NCI-H2029 (cell line): Measurements from ENCODE around the gene DIP2C.
"Not testable (repeated sequence)": the region's sequence is repeated elsewhere in the genome, so short reads cannot be mapped to it uniquely, and the experiment has no call there.

Source experiments
- DNase-seq: peaks from one replicate; lab custom pipeline; 2025; lab: John Stamatoyannopoulos, UW

Gene DIP2C

DNA sequence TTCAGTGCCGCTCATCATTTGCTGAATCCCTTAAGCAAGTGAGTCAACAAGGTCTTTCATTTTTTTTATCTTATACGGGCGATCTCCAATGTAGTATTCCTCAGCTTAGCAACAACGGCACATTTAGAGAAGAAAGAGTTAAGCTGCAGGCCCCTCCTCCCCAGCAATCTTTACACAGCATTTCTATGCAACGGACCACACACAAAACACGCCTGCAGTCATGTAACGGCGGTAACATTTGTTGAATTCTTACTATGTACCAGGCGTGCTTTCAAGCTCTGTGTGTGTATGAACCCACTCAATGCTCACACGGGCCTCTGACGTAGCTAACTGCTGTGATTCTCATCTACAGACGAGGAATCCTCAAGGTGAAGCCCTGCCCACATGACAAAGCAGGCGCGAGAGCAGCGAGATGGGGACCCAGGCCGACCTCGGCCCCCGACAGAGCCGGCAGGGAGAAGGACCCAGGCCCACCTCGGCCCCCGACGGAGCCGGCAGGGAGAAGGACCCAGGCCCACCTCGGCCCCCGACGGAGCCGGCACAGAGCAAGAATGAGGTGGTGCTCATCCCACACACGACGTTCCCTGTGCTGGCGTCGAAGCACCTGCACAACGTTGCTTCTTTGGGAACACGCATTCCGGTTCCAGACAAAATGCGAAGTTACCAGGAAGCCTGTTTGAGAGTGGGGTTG lies 313.5 kb downstream of the DIP2C start:
- no peak for DNase-seq

DNA sequence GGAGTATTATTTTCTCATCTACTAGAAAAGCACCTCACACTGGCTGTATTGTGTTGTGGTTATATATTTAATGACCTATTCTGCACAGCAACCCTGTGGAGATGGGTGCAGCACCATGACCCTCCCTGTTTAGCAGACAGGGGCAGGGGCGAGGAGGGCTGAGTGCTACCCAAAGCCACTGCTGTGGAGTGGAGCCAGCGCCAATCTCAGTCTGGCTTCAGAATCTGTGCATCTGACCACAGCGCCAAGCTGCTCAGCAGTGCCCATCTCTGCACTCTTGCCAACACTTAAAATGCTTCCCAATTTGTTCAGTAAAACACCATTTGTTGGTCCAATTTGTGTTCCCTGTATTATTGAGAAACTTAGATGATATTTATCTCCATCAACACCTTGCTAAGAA lies 315.1 kb downstream of the DIP2C start:
- no peak for DNase-seq

DNA sequence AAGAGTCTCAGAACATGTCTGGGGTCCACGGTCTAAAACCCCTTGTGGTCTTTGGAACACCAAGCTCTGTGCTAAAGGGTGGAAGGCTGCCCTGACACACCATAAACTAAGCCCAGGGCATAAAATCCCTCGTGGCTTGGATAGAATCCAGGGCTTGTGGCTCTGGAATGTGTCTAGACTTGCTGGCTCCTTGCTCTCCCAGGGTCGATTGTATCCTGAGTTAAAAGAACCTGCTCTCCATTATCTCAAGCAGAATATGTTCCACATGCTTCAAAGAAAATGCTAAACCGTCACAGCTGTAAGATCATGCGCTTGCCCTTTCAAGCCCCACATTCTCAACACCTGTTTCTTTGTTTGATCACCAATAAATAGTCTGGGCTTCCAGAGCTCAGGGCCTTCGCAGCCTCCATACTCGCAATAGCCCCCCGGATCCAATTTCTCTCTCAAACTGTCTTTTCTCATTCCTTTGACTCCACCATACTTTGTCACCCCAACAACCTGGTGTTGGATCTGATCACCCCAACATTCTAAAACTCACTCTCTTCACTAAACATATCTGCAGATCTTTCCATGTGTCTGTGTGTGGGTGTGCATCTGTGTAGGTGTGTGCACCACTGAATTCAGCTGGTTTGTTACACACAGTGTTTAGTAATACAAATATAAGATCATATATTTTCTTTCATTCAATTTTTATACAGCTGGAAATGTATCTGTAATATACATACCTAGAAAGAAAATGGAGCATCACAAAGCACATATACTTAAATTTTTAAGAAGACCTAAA lies 315.8 kb downstream of the DIP2C start:
- DNase-seq: no peak

DNA sequence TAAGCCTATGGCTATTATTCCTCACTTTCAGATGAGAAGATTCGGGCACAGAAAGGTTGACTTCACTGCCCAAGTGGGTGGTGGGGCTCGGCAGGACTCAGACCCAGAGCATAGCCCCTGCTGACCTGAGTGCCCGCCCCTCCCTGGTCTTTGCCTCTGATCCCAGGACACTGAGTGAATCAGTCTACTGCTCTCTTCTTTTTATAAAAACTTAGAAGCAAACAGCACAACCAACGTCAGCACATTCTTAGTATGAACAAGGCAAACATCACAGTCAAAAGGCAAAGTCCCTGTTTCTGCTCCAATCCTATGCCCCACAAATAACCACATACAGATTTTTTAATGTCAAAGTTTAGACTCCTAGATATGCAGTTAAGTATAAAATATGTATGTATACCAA lies 316.5 kb downstream of the DIP2C start:
- DNase-seq: no peak

DNA sequence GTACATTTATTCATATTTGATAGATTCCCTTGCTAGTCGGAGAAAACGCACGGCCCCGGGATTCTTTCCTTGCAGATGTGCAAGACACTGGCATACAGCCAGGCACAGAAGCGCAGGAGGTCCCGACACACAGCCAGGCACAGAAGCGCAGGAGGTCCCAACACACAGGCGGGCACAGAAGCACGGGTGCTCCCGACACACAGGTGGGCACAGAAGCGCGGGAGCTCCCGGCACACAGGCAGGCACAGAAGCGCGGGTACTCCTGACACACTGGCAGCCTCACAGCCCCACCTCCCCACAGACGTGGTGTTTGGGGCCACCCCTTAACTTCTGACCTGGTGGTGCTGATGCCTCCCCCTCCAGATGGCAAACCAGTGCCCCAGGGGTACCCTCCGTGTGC lies 316.9 kb downstream of the DIP2C start:
- no peak for DNase-seq

DNA sequence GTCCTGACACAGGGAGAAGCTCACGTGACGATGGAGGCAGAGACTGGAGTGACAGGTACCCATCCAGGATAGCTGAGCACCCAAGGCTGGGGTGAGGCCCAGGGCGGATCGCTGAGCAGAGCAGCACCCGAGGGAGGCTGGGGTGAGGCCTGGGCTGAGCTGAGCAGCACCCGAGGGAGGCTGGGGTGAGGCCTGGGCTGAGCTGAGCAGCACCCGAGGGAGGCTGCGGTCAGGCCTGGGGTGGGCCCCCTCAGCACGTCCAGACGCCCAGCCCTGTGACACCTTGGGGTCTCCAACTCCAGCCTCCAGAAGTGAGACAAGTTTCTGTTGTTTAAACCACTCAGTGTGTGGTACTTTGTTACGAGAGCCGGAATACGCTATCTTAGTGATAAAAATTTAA lies 318.0 kb downstream of the DIP2C start:
- DNase-seq: no peak

DNA sequence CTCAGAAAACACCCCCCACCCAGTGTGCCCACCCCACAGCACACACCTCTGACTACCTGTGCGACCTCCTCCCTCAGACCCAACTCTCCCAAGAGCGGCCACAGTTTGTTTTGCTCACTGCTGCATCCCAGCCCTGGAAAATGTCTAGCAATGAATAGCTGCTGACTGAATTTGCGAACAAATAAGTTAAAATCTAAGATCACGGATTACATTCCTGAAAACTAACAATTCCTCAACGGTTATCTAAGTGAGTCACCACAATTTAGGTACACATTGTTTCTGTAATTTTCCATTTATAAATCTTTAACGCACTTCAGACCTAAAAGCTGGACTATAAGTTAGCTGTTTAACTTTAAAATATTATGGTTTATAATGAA lies 319.0 kb downstream of the DIP2C start:
- DNase-seq: no peak

DNA sequence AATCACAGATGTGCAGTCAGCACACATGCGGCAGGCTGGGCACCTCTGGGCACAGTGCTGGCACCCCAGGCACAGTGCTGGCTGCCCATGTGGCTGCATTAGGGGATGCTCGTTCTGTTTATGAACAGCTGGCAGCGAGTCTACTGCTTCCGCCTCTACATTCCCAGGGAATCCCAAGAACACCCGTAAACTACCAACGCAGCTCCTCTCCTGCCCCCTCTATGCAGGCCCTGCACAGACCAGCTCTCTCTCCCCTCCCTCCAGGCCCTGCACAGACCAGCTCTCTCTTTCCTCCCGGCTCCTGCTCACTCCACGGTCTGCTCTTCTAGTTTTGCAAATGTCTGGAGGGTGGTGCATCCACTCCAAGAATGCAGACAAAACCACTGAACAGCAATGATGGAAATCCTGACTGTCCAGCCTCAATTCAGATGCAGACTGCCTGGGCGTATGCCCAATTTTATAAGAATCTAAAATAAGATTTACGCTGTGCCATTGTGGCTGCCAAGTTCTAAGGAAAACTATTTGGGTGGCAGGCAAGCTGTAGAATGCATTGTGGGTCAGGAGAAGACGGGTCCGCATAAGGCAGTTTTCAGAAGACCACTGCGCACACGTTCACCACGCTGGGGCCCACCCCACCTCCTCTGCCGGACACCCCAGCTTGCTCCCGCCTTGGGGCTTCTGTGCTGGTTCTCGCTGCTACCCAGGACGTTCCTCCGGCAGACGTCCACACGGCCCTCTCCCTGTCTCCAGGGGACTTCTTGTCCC lies 319.6 kb downstream of the DIP2C start:
- no peak for DNase-seq

DNA sequence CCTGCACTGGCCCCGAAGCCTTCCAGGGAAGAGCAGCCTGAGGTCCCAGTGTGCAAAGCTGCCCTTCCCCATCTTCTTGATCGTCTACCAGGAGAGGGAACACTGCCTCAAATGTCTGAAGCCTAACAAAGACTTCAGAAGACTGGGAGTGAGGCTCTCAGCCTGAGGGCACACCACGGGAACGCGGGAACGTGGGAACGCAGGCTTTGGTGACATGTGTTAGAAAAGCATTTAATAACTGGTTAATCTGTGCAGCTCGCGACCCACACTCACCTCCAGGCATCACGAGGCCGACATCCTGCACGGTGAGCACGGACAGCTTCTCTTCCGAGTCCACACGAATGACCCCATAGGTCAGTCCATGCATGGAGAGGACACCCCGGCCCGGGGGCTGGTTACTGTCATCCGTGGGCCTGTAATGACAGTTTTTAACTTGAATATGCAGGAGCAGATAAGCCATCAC lies 320.2 kb downstream of the DIP2C start:
- no peak for DNase-seq

DNA sequence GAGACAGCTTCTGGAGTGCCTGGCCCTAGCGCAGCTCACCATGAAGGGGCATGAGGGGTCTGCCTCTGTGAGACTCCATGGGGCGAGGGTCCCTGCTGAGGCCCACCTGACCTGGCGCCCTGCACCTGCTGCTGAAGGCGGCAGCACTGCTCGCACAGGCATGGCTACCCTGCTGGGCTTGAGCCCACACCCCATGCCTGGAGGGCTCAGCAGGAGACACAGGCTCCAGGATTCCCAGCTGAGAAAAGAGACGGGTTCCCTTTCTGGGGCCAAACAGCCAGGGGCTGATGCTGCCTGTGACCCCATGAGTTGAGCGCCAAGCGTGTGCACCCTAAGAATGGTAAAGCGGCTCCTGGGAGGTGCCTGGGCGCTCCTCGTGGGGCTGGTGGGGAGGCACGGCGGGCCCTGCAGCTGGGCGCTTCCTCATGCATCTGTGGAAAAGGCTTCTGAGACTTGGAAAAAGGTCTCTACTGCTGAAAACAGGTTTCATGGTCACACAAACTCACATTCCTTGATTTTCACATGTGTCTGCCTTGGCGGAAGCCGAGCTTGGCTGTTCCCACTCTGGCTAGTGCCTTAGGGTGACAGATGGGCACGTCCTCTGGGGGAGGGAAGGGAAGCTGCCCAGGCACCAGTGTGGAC lies 320.8 kb downstream of the DIP2C start:
- no peak for DNase-seq

DNA sequence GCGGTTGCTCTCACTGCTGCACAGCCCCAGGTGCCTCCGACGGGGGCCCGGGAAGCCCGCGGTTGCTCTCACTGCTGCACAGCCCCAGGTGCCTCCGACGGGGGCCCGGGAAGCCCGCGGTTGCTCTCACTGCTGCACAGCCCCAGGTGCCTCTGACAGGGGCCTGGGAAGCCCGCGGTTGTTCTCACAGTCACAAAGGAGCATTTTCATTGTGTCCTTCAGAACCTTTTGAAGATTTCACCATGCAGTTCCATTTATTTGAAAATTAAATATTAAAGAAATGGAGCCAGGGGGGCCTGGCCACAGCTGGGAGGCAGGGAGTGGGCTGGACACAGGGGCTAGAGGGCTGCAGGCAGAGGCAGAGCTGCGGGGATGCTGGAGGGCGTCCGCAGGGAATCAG lies 321.4 kb downstream of the DIP2C start:
- DNase-seq: not testable (repeated sequence)

DNA sequence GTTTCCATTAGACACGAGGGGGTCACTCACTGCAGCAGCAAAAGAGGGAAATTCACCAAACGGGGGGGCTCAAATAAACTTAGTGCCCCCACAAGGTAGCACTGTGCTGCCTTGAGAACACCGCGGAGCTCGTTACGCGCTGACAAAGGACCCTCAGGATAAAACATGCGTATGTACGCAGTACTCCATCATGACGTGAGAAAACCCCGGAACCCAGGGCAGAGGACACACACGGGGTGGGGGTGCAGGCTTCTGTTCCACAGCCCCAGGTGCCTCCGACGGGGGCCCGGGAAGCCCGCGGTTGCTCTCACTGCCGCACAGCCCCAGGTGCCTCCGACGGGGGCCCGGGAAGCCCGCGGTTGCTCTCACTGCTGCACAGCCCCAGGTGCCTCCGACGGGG lies 321.8 kb downstream of the DIP2C start:
- DNase-seq: no peak

DNA sequence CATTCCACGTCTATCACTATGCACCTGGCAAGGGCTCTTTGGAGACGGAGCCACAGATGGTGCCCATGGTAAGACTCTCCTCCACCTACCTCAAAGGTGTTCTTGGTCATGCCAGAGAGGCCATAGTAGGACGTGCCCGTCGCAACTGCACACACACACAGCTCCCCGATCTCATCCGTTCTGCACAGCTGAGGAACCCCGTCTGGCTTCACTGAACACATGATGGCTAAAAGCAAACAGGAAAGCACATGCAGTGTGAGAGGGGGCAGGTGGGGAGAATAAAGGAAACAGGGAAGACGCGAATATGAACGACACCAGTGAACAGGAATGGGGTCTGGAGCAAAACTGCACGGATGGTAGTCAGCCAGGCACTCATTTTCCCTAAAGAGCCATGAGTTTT lies 323.3 kb downstream of the DIP2C start:
- DNase-seq: no peak

DNA sequence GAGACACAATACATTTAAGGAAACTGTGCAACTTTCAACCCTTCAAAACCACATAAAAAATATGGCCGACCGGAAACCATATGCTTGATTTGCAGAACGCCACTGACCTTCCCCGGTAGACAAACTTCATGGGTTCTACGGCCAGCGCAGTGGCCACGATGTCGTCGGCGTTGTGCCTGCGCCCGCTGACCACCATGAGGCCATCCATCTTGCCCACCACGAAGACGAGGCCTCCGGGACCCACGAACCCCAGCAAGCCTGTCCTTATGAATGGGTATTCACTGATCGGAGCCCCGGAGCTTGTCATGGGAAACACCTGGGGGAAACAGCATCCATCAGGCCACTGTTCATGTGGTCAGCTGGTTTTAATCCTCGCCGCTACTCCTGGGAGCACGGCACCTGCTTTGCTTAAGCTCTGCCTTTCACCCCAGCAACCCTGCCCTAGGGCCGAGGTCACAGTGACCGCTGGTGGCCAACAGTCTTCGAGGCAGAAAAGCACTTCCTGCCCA lies 325.1 kb downstream of the DIP2C start:
- DNase-seq: no peak

DNA sequence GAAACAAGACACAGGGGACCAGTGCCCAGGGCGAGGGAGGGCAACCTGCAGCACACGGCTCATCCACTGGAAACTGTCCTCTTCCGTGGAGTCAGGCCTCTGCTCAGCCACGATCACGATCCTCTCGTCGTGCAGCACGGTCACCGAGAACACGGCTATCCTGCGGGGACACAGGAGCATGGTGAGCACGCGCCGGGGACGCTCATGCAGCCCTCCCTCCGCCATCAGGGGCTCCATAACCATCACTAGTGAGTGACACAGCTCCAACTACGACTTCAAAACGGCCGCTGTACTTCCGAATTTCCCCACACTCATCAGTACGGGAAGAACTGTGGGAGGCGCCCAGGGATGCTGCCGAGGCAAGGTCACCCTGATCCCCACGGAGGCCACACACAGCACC lies 326.3 kb downstream of the DIP2C start:
- DNase-seq: no peak

DNA sequence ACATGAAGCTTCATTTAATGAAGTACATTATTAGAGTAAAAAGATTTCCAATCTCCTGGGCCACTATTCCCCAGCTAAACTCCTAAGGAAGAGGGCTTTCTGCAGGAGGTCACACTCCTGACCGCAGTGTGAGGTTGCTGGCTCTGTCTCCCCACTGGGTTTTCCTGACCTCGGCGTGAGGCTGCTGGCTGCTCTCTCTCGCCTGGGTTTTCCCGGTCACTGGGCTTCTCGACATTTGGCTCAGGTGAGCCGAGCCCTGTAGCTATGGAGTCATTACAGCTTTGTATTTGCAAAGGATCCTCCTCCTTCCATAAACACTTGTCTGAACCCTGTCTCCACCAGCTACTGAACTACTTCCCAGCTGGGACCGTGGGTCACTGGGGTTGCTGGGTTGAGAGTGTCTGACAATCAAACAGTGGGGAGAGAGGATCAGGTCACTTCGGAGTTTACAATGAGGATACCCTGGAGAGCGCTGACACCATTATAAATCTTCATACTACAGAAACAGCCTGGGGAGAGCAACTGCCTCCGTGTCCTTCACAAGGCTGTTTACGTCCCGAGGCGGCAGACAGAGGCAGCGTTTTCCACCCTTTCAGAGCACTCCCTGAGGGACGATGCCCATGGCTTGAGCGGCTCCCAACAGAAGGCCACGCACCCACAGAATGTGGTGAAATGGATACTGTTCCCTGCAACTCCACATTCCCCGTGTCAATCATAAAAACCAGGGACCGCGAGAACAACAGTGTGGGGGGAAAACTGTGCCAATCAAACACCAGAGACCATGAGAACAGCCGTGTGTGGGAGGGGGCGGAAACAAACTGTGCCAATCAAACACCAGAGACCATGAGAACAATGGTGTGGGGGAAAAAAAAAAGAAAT lies 328.0 kb downstream of the DIP2C start:
- DNase-seq: peak; percentile 31

DNA sequence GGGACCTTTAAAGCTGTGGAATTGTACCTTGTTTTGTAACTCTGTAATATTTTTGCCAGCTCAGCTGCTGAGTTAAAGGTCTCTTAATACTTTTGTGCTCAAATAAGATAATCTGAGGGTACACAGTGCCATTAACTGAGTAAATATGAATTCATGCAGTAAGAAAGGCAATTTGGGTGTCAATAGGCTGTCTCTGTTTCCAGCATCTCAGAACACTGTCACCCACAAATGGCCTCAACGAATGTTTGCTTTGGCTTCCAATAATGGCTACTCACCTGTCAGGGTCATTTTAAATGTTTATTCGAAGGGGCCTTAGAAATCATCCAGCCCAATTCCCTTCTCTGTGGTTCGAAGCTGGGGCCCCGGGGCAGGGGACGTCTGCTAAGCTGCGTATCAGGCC lies 328.8 kb downstream of the DIP2C start:
- no peak for DNase-seq

DNA sequence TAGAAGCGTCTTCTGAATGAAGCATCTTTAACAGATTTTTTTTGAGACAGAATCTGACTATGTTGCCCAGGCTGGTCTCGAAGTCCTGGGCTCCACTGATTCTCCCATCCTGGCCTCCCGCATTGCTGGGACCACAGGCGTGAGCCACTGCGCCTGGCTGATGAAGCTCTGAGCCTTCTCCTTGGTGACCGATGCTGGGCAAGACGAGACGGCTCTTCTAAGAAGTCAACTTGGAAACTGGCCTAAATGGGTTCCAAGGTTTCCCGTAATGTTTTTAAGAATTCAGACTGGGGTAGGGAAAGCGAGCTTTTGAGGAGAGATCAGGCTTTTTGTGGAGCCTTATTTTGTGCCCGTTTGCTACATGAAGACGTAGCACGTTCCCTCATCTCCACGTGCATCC lies 329.7 kb downstream of the DIP2C start:
- DNase-seq: no peak

DNA sequence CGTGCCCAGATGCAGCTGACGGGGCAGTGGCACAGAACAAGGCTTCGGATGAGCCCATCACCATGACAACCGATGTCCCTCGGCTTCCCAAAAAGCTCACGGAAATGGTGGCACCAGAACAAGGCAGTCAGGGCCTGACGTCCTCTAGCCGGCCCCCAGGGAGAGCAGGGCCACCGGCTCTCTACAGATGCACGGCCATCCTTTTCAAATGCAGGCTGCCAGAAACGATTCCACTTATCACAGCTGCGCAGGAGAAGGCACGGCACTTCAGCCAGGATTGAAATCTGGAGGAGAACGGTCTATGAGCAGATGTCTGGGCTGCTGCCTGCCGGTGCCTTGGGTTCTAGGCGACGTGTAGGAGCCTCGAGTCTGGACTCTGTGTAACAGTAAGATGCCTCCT lies 330.4 kb downstream of the DIP2C start:
- no peak for DNase-seq

DNA sequence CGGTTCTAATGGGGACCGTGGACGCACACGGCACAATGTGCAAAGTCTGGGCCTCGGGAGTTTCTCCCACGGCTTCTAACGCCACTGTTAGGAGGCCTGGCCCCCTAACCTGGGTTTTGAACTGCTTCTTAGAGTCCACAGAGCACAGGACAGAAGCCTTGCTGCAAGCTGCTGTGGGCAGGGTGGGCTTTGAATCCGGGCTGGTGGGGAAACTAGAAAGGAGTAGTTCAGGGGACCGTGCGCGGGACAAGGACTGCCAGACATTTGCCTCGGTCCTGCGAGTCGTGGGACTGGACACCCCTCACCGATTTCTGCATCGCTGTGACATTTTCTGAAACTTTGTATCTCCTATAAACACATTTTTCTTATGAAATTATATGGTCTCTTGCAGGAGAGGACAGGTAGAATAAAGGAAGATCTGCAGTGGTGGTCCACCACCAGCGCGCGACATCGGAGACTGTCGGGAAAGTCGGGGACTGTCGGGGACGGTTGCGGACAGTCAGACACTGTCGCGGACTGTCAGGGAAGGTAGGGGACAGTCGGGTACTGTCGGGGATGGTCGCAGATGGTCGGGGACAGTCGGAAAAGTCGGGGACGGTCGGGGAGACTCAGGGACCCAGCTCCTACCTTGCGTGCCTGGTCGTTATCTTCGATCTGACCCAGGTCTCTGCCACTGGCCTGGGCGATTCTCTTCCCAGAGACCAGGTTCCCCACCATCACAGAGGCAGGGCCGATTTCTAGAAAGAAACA lies 332.1 kb downstream of the DIP2C start:
- DNase-seq: no peak

DNA sequence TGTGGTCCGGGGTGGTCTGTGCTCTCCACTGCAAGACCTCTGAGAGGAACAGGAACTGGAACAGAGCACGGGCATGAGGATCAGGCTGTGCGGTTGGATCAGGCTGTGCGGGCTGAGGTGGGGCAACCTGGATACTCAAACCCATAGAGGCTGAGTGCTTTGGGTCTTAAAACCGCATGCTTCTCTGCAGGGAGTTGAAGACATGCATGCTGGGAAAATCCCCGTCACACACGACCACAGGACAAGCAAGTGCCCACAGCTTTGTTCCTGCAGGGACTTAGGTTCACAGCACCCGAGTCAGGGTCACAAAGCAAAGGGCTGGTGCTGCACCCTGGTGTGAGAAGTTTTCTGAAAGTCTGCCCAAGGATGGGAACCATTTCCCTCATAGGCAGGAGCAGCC lies 333.0 kb downstream of the DIP2C start:
- DNase-seq: no peak
